K562 (cell line): ENCODE results near the gene ABCA1. TPM values are rescaled to one million over a fixed set of nuclear protein-coding genes. Genes with fewer than 3 reads are reported as not detected.

ENCODE experiments used
- ARID3A ChIP-seq: IDR thresholded peaks from 2 replicates; pipeline ENCODE4 v1.6.1; 2012; ENCODE audit warnings: low read depth, low read length, improper control_type of control experiment, borderline replicate concordance
- LEF1 ChIP-seq: fragments of 450-650 bp; IDR thresholded peaks from 2 replicates; pipeline ENCODE4 v1.6.1; 2016; ENCODE audit warnings: mild to moderate bottlenecking
- MYC ChIP-seq, 2 experiments: fragments of 250-450 bp in 1 of 2; sonication (Bioruptor Pico) in 1 of 2; IDR thresholded peaks; 2 replicates each; pipeline versions ENCODE4 v1.5.1 to v1.6.1; 2012 to 2021; ENCODE audit warnings: low read depth in 2 of 2, borderline replicate concordance in 1 of 2, improper control_type of control experiment in 1 of 2, low read length in 1 of 2, mild to moderate bottlenecking in 1 of 2, moderate library complexity in 1 of 2
- NFYB ChIP-seq: IDR thresholded peaks from 2 replicates; pipeline ENCODE4 v1.6.1; 2011; ENCODE audit warnings: mild to moderate bottlenecking, moderate library complexity; ENCODE audit not compliant: insufficient read length; ENCODE audit errors: extremely low read depth
- RERE ChIP-seq: sonication (generic); formaldehyde crosslinking; IDR thresholded peaks from 2 replicates; pipeline ENCODE4 v1.8.0; 2023; ENCODE audit warnings: missing genetic modification reagents, mild to moderate bottlenecking, borderline replicate concordance
- TCF15 ChIP-seq: fragments of 250-450 bp; sonication (Bioruptor Pico); IDR thresholded peaks from 2 replicates; pipeline ENCODE4 v1.8.0; 2022; ENCODE audit warnings: moderate library complexity, mild to moderate bottlenecking, inconsistent platforms
- ZBTB12 ChIP-seq: fragments of 250-450 bp; sonication (Bioruptor Pico); IDR thresholded peaks from 2 replicates; pipeline ENCODE4 v1.4.0; 2020
- ZFP1 ChIP-seq: fragments of 450-650 bp; formaldehyde crosslinking; IDR thresholded peaks from 2 replicates; pipeline ENCODE4 v1.4.0; 2020; ENCODE audit warnings: mild to moderate bottlenecking, mixed read lengths
- ZNF263 ChIP-seq: sonication (generic); formaldehyde crosslinking; IDR thresholded peaks from 2 replicates; pipeline ENCODE4 v1.8.0; 2022; ENCODE audit warnings: mild to moderate bottlenecking, missing genetic modification reagents, borderline replicate concordance
- polyA plus RNA-seq, 8 experiments: library from polyadenylated mRNA; depleted of rRNA in 4 of 8; stranded (reverse) in 5 of 8; unstranded in 3 of 8; fragments of >200 nt; fragmentation: Nextera tagmentation in 2 of 8; fragmentation: Illumina TruSeq in 1 of 8; extraction: Ambion mirVana in 2 of 8; extraction: Trizol in 1 of 8; gene quantifications; 2 replicates each; pipeline versions ENCODE4 v1.2.1 to v1.2.3, GENCODE V29; 2011 to 2014; ENCODE audit warnings: inconsistent platforms in 1 of 8, missing spikeins in 1 of 8
- total RNA-seq, 7 experiments: library from RNA; depleted of rRNA in 6 of 7; stranded (reverse); fragments of >200 nt in 6 of 7; fragmentation: Illumina TruSeq in 2 of 7; extraction: Trizol in 2 of 7; gene quantifications; 2 replicates each; pipeline versions ENCODE4 v1.2.1 to v1.2.3, GENCODE V29; 2011 to 2021; ENCODE audit warnings: low replicate concordance in 1 of 7
- TF ChIP-seq, protein P1 (sequence below): fragments of 450-650 bp; conservative IDR thresholded peaks from 2 replicates; pipeline ENCODE4 v1.6.1; 2016; ENCODE audit warnings: missing genetic modification characterization, low read depth, mild to moderate bottlenecking, control low read depth, missing compliant biosample characterization
- TF ChIP-seq, protein P2 (sequence below): sonication (generic); formaldehyde crosslinking; IDR thresholded peaks from 2 replicates; pipeline ENCODE4 v1.8.0; 2022; ENCODE audit warnings: missing genetic modification reagents, mild to moderate bottlenecking, borderline replicate concordance

ABCA1 gene
- total and polyA plus RNA-seq, 9 of the 15 experiments (the other 6 are each of a cell fraction or from before 2014, with no cell fraction given) = under 0.01 to 0.18 (median 0.02) TPM; not detected in 5

GRCh38 chr9:104774831-104775573 lies 153.0 kb downstream of the ABCA1 start (continued):
- TF ChIP-seq ARID3A (no peak; the same call in 1 of the 2 replicates), LEF1 (peak; percentile 90; the same call in 1 of the 2 replicates), TCF15 (no peak), ZBTB12 (CRISPR knock-in tag) (peak; percentile 87), NFYB (no peak), RERE (CRISPR knock-in tag) (no peak), ZFP1 (no peak), ZNF263 (CRISPR knock-in tag) (no peak), MYC (IDR thresholded peaks at IDR 0.05; ENCODE audit: low read depth, low read length) (peak; percentile 65; the same call in 1 of the 2 replicates), MYC (CRISPR knock-in tag; IDR thresholded peaks at IDR 0.05; ENCODE audit: borderline replicate concordance, low read depth) (no peak)
- TF ChIP-seq, protein P1, sequence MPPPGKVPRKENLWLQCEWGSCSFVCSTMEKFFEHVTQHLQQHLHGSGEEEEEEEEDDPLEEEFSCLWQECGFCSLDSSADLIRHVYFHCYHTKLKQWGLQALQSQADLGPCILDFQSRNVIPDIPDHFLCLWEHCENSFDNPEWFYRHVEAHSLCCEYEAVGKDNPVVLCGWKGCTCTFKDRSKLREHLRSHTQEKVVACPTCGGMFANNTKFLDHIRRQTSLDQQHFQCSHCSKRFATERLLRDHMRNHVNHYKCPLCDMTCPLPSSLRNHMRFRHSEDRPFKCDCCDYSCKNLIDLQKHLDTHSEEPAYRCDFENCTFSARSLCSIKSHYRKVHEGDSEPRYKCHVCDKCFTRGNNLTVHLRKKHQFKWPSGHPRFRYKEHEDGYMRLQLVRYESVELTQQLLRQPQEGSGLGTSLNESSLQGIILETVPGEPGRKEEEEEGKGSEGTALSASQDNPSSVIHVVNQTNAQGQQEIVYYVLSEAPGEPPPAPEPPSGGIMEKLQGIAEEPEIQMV (tag) = 0 out of 2 replicates have a peak, but pooled peaks have one; percentile 53
- TF ChIP-seq, protein P2, sequence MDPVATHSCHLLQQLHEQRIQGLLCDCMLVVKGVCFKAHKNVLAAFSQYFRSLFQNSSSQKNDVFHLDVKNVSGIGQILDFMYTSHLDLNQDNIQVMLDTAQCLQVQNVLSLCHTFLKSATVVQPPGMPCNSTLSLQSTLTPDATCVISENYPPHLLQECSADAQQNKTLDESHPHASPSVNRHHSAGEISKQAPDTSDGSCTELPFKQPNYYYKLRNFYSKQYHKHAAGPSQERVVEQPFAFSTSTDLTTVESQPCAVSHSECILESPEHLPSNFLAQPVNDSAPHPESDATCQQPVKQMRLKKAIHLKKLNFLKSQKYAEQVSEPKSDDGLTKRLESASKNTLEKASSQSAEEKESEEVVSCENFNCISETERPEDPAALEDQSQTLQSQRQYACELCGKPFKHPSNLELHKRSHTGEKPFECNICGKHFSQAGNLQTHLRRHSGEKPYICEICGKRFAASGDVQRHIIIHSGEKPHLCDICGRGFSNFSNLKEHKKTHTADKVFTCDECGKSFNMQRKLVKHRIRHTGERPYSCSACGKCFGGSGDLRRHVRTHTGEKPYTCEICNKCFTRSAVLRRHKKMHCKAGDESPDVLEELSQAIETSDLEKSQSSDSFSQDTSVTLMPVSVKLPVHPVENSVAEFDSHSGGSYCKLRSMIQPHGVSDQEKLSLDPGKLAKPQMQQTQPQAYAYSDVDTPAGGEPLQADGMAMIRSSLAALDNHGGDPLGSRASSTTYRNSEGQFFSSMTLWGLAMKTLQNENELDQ = no peak
